Adipose tissue (tissue), 3 donors: Measurements from ENCODE around the gene FOXP2. TPM values are rescaled to one million over a fixed set of nuclear protein-coding genes. Genes with fewer than 3 reads are reported as not detected.
"Not testable (repeated sequence)": the region's sequence is repeated elsewhere in the genome, so short reads cannot be mapped to it uniquely, and the experiment has no call there.

Experiments
- H3K27ac ChIP-seq: one replicate; pipeline ENCODE4 v1.5.1; 2013; ENCODE audit warnings: low read depth, low read length
- WGBS, 3 donors: extraction: QIAGEN DNeasy Blood & Tissue Kit; methylation state at CpG; one replicate each; pipeline ENCODE4 v1.1.7; 2013; 5-methylcytosine and 5-hydroxymethylcytosine counted together
- polyA plus RNA-seq, 3 donors: library from polyadenylated mRNA; stranded (reverse); fragments of 200-250 nt; gene quantifications; one replicate each; pipeline ENCODE4 v1.2.3, GENCODE V29; 2013
- donor health status: healthy with polysubstance abuse.
- donor health status: Bipolar disorder and iron deficiency.
- donor health status: healthy.

FOXP2 gene
- polyA plus RNA-seq, 3 donors, result 2.0 to 3.0 (median 2.0) TPM

DNA sequence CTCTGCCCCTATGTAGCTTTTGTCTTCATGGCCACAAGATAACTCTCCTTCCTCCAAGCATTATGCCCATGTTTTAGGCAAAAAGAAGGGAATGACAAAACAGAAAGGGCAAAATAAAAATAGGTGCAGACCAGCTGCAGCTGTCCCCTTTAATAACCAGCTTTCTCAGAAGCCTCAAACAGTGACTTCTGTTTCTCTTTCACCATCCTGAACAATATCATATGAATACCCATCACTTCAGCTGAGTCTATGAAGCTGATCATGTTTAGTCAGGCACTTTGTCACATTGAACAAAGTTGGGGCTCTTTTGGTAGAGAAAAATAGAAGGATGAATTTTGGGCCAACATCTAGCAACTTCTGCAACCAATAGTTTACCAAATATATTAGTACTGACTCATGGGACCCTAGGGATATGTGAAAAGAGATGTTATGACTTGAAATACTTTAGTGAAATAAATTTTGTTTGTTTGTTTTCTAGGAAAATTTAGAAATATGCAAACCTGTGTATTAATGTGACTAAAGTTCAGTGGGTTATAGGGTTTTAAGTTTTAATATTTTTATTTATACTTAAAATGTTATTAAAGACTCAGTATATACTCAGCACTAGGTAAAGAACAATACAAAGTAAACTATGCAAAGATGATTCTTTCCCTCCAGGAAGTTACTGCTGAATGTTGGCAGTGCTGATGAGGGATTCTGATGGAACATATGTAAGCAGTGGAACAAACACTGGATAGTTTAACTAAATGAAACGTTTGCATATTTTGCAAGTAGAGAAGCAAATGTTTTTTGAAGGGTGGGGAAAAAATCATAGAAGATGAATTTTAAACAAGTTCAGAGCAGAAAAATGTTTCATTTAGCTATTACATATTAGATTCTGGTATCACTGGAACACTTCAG, 133.7 kb downstream of the FOXP2 start:
- WGBS, 3 donors, result 32 to 38% (median 37%) methylated on average over 1 of the region's 1 CpG

DNA sequence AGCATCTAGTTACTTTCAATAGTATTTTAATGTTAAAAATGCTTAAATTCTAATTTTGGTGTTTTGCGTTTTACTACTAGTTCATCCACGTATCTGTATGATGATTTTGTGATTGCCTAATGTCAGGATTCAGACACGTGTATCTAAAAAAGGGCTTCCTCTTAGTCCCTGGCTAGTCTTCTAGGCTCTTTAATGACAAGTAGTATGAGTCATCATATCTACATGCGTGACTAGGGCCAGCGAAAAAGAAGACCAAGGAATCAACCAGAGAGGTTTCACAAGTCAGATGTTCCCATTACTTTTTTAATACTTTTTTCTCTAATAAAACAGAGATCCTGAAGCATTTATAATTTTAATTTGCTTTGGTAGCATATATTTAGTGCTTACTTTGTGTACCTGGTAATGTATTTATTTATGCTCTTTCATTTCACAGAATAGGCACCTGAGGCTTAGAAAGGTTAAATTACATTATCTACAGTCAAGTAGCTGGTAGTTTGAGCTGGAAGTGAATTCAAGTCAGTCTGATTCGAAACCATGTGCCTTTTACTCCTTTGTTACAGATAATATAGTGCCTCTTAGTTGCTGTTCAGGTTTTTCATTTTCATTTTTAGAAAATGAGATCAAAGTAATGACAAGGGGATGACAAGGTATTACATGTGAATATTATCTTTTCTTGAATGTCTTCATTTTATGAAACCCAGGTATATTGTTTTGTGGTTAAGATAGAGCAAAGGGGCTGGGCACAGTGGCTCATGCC, 140.3 kb downstream of the FOXP2 start:
- WGBS, 3 donors, result 62 to 83% (median 65%) methylated on average over 6 of the region's 6 CpGs
- no peak overlapping the region for H3K27ac ChIP-seq

More for the DNA sequence above, 133.7 kb downstream of the FOXP2 start:
- H3K27ac ChIP-seq, result no peak overlapping the region

DNA sequence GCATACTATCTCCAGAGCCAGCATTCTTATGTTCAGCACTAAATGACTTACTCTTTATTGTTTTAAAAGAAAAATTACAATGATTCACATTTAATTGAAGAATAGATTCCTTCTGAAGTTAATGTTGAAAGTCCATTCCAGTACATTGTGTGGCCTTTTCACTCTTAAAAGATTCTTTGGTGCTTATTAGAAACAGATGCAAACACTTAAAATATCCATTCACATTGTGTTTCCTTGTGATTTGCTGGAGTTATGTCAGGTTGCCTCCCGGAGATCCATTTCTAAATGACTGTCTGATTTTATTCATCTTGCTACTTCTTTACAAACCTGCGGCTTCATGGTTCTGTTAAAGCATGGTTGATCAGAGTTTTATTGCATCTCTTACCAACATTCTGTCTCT, 152.8 kb downstream of the FOXP2 start:
- no peak overlapping the region for H3K27ac ChIP-seq
- WGBS, 3 donors, result 68 to 84% (median 83%) methylated on average over 2 of the region's 2 CpGs

DNA sequence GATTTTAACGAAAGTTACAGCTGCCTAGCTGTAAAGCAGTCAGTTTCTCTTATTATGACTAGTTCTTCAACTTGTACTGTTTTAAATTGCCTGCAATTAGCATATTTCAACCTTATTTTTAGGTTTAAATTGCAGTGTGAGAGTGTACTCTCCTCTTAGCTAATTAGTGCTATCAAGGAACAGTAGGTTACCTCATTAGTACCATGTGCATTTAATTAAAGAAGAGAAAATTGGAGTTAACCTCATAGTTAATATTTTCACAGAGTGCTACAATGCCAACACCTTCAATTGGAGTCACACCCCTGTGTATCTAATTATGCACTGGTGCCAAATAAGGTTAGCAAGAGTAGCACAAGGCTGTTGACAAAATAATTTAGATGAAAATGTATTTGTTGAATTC, 154.6 kb downstream of the FOXP2 start:
- 91 to 95% (median 94%) methylated on average over 1 of the region's 1 CpG for WGBS, 3 donors

DNA sequence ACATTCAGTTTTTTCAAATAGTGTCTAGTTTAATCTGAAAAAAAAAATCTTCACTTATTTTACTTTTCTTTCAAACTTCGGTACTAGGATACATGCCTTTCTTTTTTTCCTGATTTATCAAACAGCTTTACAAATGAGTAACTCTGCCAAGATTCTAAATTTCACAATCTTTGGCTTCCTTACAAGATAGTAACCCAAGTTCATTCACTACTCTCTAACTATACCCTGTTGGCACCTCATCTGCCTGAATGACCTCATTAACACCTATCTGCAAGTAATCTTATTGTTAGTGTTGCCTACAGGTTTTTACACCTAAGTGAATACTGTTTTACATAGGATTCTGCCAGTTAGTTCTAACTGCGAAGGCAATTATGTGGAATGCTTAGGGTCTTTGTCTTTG, 159.8 kb downstream of the FOXP2 start:
- H3K27ac ChIP-seq, result no peak overlapping the region
- 48 to 64% (median 61%) methylated on average over 2 of the region's 2 CpGs for WGBS, 3 donors

More for the DNA sequence above, 154.6 kb downstream of the FOXP2 start:
- no peak overlapping the region for H3K27ac ChIP-seq

DNA sequence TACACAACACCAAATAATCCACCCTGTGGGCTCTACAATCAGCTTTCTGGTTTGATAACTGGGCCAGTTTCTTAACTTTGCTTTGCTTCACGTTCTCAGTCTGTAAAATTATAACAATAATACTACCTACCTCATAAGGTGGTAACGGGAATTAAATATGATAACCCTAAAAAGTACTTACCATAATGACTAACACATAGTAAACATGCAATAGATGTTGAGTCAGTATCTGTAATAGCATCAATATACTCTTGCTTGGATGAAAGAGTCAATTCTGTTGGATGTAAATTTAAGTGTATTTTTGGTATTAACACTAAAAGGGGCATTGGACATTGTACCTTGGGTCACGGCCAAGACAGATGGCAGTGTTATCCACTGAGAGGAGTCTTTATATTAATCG, 160.5 kb downstream of the FOXP2 start:
- 75 to 85% (median 82%) methylated on average over 4 of the region's 4 CpGs for WGBS, 3 donors
- H3K27ac ChIP-seq, result no peak overlapping the region

DNA sequence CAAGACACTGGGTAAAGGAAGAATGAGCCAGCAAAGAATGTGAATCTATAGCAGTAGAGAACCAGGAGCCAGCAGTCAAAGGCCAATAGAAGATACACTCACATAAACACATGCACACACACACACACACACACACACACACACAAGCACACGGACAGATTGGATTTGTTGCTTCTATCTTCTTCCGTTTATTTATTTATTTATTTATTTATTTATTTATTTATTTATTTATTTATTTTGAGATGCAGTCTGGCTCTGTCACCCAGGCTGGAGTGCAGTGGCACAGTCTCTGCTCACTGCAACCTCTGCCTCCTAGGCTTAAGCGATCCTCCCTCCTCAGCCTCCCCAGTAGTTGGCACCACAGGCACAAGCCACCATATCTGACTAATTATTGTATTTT, 166.3 kb downstream of the FOXP2 start:
- H3K27ac ChIP-seq, result not testable (repeated sequence)
- 89 to 96% (median 95%) methylated on average over 3 of the region's 3 CpGs for WGBS, 3 donors

DNA sequence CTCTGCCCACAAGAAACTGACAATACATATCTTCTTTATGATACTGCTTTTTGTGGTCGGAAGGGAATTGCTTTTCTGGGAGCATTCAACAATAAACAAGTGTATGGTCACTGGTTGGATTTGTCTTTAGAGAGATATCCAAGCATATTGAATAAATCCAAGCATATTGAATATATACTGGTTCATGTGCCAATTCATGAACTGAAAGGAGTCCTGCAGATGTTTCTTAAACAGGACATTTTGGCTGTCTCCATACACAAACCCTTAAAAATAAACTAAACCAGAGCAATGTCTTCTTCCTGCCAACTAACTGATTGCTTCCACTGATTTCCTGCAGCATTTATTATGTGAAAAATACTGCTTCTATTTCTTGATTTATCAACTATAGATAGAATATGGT, 173.9 kb downstream of the FOXP2 start:
- no peak overlapping the region for H3K27ac ChIP-seq
- 89 to 95% (median 93%) methylated on average over 1 of the region's 1 CpG for whole genome bisulfite sequencing, 3 donors

DNA sequence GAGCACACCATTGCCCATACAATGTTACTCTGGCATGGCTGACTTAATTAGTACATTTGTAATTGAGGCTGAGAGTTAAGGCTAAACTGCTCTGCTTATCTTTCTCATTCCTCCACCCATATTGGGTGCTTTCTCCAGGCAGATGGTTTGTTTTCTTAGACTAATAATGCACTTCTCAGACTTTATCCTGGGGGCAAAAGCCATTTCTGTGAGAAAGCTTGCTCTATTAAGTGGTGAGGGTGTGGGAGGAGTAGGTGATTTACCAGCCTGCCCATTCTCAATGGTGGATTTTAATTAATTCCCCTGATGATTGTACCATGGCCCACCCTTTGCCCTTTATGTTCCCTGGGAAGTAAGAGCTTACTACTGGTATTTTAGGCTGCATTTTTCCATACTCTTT, 174.8 kb downstream of the FOXP2 start:
- H3K27ac ChIP-seq, result no peak overlapping the region

DNA sequence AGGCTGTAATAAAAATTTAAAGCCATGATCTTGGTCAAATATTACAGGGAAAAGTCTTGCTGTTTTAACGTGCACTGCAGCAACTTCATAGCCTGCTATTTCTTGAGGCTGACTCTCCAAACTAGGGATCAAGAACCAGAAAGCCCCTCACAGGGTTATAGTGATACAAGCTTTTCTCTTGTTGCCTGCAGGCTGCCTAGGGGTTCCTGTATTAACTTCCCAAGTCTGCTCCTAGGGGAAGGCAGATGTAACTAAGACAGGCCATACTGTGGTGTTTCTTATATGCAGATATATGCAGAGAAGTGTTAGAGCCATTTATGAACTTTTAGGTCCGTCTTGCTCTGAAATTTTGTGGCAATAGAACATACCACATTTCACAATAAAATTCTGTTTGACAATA, 175.7 kb downstream of the FOXP2 start:
- WGBS, 3 donors, result 64 to 84% (median 66%) methylated on average over 2 of the region's 2 CpGs
- H3K27ac ChIP-seq, result no peak overlapping the region

DNA sequence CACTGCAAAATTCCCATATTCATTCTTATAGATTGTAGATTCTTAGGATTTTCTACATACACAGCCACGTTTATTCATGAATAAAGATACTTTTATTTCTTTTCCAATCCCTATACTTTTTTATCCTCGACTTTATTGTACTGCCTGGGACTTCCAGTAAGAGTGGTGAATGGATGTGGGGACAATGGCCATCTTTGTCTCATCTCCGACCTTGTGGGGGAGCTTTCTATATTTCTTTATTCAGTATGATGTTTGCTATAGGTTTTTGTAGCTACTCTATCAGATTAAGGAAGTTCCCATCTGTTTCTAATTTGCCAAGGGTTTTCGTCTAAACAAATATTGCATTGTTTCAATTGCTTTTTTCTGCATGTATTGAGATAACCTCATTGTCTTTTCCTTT, 184.3 kb downstream of the FOXP2 start:
- no peak overlapping the region for H3K27ac ChIP-seq
- 76 to 80% (median 79%) methylated on average over 4 of the region's 4 CpGs for WGBS, 3 donors

DNA sequence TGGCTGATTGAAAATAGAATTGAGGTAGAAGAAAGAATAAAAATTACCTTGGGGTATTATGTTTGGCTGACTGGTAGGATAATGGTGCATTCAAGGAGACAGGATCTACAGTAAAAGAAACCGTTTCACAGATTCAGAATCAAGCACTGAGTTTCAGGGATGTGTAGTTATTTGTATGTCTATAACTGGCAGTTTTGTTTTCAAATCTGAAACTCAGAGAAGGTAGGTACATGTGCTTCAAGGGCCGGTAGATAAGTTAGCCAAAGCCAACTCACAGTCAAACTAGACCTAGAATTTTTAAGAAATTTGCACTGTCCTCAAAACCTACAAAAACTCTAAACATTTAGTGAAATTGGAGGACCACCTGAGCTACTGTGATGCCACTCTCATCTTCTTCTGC, 191.5 kb downstream of the FOXP2 start:
- H3K27ac ChIP-seq, result no peak overlapping the region
- 86 to 91% (median 90%) methylated on average over 2 of the region's 2 CpGs for WGBS, 3 donors

DNA sequence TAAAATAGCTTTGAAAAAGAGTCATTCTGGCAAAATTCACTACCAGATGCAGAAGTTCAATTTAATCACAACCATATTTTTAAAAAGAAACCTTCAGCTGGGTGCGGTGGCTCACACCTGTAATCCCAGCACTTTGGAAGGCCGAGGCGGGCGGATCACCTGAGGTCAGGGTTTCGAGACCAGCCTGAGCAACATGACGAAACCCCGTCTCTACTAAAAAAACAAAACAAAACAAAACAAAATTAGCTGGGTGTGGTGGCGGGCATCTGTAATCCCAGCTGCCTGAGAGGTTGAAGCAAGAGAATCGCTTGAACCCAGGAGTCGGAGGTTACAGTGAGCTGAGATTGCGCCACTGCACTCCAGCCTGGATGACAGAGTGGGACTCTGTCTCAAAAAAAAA, 194.2 kb downstream of the FOXP2 start:
- H3K27ac ChIP-seq, result not testable (repeated sequence)
- 93 to 98% (median 95%) methylated on average over 11 of the region's 11 CpGs for WGBS, 3 donors

DNA sequence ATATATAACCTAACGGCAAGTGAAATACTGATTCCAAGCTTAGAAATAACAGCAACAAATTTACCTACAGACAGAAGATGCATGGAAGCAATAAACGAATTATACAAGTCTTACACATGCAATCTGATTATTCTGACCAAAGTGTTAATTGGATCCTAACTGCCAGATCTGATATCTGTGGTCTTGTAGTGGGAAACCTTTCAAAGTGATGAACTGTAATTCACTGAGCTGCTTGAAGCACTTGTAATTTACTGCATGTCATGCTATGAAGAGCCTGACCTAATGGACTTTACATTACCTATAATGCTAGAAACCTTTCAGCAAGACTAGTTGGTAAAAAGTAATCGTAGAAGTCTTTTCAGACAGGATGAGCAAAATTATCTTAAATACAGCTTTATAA, 205.6 kb downstream of the FOXP2 start:
- no peak overlapping the region for H3K27ac ChIP-seq
- WGBS, 3 donors, result 73 to 78% (median 76%) methylated on average over 3 of the region's 3 CpGs

DNA sequence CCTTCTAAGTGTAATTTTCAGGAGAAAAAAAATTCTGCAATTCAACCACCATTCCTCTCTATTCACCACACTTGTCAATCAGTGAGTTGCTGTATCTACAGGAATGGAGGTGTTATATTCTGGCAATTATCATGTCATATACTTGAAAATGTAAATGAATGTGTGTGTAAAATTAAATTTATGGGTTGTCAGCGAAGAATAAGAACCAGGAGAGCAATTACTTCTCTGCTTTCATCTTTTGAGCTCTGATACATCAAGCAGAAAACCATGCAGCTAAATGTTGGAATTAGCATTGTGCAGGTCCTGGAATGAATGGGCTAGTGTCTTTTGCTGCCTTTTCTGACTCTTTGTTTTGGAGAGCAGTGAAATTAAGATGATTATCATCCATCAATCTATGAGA, 207.6 kb downstream of the FOXP2 start:
- WGBS, 3 donors, result 84 to 91% (median 88%) methylated on average over 1 of the region's 1 CpG
- no peak overlapping the region for H3K27ac ChIP-seq

DNA sequence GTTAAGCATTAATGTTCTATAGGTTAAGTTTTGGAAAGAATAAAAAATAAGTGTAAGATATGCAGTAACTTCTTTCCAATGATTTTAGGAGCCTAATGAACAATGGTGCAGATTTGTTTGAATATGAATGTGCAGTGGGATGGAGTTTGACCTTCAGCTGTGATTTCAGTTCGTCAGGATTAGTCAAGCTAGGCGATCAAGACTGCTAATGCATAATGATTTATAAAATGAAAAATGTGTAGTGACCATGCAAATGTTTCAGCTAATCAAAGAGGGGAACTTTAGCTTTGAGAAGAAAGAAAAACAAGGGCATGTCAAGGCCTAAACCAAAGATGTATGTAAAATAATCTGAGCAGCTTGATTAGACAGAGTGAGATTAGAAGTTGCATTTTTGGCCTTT, 208.5 kb downstream of the FOXP2 start:
- 37 to 81% (median 72%) methylated on average over 2 of the region's 2 CpGs for WGBS, 3 donors
- no peak overlapping the region for H3K27ac ChIP-seq

DNA sequence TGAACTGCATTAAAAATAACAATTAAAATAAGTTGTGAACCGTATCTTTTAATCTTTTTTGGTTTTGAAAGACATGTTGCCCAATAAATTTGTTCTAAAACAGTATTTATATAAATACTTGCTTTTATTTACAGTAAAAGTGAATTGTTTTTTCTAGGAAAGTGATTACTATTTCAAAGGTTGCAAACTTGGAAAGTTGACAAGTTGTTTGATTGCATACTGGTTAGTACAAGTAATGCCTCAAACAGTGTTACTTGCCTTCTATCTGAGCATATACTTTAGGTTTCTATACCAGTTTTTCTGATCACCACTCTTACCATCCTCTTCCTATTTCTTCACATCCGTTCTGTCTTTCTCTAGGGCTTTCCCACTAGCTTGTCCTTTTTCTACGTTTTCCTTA, 212.6 kb downstream of the FOXP2 start:
- H3K27ac ChIP-seq, result no peak overlapping the region
- WGBS, 3 donors, result 60 to 70% (median 67%) methylated on average over 3 of the region's 3 CpGs

DNA sequence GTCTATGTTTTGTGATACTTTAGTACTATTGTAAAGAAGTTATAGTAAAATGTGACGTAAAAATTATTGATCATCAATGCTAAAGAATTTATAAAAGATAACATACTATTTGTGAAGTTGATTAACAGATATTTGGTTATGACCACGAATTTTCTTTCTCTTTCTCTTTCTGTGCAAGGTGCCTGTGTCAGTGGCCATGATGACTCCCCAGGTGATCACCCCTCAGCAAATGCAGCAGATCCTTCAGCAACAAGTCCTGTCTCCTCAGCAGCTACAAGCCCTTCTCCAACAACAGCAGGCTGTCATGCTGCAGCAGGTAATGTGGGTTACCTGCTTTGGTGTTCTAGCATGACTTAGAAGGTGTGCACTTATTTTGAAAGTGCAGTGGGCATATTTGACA, 213.7 kb downstream of the FOXP2 start:
- no peak overlapping the region for H3K27ac ChIP-seq
- WGBS, 3 donors, result 65 to 76% (median 66%) methylated on average over 2 of the region's 2 CpGs

DNA sequence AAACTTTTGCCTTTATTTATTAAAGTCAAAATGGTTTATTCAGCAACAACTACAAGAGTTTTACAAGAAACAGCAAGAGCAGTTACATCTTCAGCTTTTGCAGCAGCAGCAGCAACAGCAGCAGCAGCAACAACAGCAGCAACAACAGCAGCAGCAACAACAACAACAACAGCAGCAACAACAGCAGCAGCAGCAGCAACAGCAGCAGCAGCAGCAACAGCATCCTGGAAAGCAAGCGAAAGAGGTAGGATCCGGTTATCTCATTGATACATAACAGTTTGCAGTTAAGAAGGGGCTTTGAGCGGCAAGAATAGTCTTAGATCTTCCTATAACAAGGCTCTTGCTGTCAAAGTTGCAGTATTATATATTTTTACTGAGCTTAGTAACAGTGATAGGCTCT, 215.1 kb downstream of the FOXP2 start:
- 80 to 95% (median 87%) methylated on average over 3 of the region's 3 CpGs for WGBS, 3 donors

More for the DNA sequence above, 215.1 kb downstream of the FOXP2 start:
- H3K27ac ChIP-seq, result no peak overlapping the region
